Mononuclear cell (primary cell): Measurements from ENCODE around the gene TRAPPC3L. TPM values are rescaled to one million over a fixed set of nuclear protein-coding genes. Genes with fewer than 3 reads are reported as not detected.

Experiments
- H3K27me3 ChIP-seq: 2 replicates; pipeline ENCODE4 v1.6.0; 2011; ENCODE audit warnings: low read length, control low read depth; ENCODE audit not compliant: insufficient read depth
- H3K4me1 ChIP-seq: 2 replicates; pipeline ENCODE4 v1.5.1; 2011; ENCODE audit warnings: mild to moderate bottlenecking, low read length, control low read depth; ENCODE audit not compliant: insufficient read depth
- H3K4me3 ChIP-seq: 2 replicates; pipeline ENCODE4 v1.5.1; 2011; ENCODE audit warnings: mild to moderate bottlenecking, low read length, moderate library complexity
- H3K9me3 ChIP-seq: 2 replicates; pipeline ENCODE4 v1.5.1; 2011; ENCODE audit warnings: low read depth, mild to moderate bottlenecking, control low read depth, low read length
- total RNA-seq: library from RNA; depleted of rRNA; stranded (reverse); fragments of >200 nt; gene quantifications from one replicate; pipeline ENCODE4 v1.2.3, GENCODE V29; 2012

Gene TRAPPC3L
- total RNA-seq, 1 donor = 2.1 TPM

DNA sequence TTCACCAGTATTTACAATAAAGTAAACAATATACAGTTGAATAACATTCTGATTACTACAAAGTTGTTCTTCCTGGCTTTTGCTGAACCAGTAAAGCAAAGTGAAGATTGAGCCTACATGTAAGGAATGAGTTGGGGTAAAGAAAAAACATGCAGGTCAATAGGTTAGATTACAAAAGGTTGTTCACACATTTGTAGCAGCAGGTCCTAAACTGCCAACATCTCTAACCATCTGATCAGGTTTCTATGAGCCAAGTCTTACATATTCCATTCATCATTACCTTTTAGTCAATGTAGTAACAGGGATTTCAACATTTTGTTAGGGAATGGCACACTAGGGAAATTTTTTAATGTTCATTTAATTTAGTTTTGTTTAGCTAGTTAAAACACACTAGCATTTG is 93.6 kb downstream of the TRAPPC3L start:
- no peaks in the 10 kb centered on the region for H3K9me3 ChIP-seq
- H3K4me1 ChIP-seq = peaks cover 37% of the 10 kb centered on the region
- no peaks in the 10 kb centered on the region for H3K27me3 ChIP-seq

DNA sequence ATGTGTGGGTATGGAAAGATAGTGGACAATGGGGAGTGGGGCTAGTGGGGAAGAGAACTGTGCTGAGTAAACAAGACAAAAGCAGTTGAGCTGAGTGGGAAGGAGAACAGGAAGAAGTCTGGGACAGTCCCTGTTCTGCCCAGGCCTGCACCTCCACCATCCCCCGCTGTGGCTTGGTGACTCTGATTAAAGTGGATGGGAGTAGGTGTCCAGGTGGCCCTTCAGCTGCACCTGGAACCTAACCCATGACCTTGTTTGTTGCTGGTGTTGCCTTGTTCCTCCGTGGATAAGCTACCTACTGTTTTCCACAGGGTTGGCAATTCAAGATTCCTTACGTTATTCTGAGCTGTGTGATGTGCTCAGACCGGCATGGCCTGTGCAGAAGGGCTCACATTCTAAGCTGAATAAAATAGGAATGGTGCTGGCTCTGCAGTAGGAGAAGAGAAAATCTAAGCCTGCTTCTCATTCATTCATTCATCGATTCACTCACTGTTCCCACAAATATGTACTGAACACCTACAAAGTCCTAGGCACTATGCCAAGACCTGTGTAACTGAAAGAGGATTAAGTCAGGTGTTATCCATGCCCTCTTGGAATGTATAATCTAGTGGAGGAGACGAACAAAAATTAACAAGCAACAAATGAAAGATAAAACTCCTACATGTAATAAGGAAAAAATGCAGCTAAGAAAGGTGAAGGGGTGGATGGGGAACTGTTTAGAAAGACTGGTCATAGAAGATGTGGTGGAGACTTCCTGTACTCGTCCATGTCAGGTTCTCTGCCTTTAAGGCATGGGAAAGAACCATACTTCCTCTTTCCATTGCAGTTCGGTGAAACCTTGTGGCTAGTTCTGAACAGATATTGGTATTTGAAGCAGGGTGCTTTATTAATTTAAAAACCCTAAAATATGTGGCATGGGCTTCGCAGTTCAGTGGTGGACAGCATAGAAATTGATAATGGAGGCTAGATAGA is 94.4 kb downstream of the TRAPPC3L start:
- Histone ChIP-seq H3K9me3 (no peaks in the 10 kb centered on the region), H3K4me1 (peaks cover 44% of the 10 kb centered on the region), H3K4me3 (no peak overlapping the region), H3K27me3 (no peaks in the 10 kb centered on the region)

More for the DNA sequence above, 93.6 kb downstream of the TRAPPC3L start:
- H3K4me3 ChIP-seq = no peak overlapping the region

DNA sequence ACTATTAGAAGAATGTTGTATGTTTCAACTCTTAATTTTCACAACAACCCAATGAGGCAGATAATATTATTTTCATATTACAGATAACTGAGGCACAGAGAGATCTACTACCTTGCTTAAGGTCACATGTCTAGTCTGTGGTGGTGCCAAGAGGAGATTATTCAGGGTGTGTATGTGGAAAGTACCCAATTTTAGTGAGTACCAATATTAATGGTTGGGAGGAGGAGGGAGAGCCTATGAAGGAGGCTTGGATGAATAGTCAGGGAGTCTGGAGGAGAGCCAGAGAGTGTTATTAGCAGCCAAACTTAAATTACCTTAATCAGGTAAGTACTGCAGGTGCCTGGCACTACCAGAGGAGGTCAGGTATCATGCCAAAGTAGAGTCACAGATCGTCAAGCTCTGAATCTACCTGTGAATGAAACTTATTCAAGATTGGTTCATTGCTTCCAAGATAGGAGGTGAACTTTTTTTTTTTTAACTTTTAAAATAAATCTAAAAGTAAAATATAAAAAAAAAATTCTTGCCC is 95.2 kb downstream of the TRAPPC3L start:
- no peaks in the 10 kb centered on the region for H3K9me3 ChIP-seq
- H3K27me3 ChIP-seq = no peaks in the 10 kb centered on the region
- H3K4me1 ChIP-seq = peaks cover 50% of the 10 kb centered on the region
- H3K4me3 ChIP-seq = no peak overlapping the region

DNA sequence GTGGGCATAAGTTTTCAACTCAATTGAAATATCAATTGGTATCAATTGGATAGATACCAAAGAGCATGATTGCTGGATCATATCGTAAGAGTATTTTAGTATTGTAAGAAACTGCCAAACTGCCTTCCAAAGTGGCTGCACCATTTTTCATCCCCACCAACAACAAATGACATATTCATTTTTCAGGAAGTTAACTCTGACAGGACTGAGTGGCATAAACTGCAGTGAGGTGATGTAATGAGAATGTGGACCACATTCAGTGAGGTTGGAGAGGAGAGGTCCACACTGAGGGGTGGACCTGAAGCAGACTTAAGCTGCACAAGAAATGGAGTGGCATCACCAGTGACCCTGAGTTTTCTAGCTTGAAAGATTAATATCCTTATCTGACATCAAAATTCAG is 95.9 kb downstream of the TRAPPC3L start:
- Histone ChIP-seq H3K4me3 (no peak overlapping the region), H3K9me3 (no peaks in the 10 kb centered on the region), H3K27me3 (no peaks in the 10 kb centered on the region), H3K4me1 (peaks cover 57% of the 10 kb centered on the region)

DNA sequence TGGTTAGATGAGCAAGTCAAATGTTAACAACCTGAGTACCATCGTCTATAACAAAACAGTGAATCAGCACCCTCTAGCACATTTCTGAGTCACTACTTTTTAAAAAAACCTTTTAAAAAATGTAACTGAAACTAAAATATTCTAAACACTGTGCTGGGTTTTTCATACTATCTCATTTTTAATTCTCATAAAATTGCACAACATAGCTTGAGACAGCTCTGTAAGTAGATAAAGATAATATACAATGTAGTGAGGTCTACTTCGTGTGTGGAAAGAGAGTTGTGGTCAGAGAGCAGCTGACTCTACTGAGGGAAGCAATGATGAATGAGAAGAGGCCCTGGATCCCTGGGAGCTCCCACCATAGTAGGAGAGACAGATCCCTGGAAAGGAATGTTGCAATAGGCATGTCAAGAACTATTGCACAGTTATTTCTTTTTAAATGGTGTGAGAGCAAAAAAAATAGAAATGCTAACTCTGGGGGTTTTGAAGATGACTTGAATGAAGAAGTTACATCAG is 97.9 kb downstream of the TRAPPC3L start:
- Histone ChIP-seq H3K4me3 (no peak overlapping the region), H3K4me1 (peaks cover 59% of the 10 kb centered on the region), H3K9me3 (no peaks in the 10 kb centered on the region)

DNA sequence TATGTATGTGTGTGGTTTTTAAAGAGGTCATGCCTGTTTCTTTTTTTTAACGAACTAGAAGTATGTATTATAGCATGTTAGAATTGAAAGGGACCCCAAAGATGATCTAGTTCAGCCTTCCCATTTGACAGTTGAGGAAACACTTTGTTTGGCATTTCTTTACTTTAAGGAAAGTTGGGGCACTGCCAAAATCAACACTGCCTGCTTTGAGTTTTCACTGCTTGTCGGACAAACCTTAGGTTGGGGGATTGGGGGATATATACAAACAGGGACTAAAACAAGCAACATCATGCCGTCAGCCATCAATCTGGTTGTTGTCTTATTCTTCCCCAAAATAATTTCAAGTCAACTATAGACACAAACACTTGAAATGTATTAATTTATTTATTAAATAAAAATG is 98.4 kb downstream of the TRAPPC3L start:
- H3K4me1 ChIP-seq = peaks cover 58% of the 10 kb centered on the region
- H3K27me3 ChIP-seq = no peaks in the 10 kb centered on the region
- no peaks in the 10 kb centered on the region for H3K9me3 ChIP-seq
- no peak overlapping the region for H3K4me3 ChIP-seq

More for the DNA sequence above, 97.9 kb downstream of the TRAPPC3L start:
- H3K27me3 ChIP-seq = no peaks in the 10 kb centered on the region

DNA sequence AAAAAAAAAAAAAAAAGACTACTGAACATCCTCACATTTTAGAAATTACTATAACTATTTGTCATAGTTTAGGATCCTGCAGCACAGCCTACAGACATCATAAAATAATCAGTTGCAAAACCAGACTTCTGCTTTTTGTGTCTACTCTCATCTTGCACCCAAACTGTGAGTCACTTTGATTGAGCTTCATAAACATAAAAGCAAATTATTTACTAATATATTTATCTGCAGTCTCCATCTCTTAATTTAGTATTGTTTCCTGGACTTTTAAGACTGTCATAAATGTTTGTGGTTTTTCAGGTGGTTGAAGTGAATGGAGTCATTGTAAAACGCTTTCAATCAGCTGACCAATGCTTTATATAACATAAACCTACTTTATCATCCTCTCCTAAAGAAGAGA is 99.1 kb downstream of the TRAPPC3L start:
- no peak overlapping the region for H3K4me3 ChIP-seq
- no peaks in the 10 kb centered on the region for H3K27me3 ChIP-seq
- H3K9me3 ChIP-seq = no peaks in the 10 kb centered on the region
- peaks cover 53% of the 10 kb centered on the region for H3K4me1 ChIP-seq

DNA sequence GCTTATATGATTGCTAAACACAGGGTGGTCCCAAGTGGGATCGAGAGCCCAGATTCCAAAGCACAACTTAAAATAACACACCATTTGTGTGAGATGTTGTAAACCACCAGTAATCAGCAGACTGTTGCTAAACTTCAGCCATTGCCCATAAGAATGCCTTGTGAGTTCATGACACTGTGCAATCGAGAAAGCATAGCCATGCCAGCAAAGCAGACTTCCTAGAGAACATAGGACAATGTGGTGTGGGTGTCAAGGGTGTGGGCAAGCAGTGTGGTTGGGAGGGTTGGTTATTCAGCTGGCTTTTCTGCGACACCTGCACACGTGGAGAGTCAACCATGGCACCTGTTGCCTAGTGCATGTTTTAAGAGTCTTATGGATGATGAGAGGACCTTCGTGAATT is 100.4 kb downstream of the TRAPPC3L start:
- H3K9me3 ChIP-seq = no peaks in the 10 kb centered on the region
- no peaks in the 10 kb centered on the region for H3K27me3 ChIP-seq
- H3K4me3 ChIP-seq = no peak overlapping the region
- H3K4me1 ChIP-seq = peaks cover 40% of the 10 kb centered on the region

Other genes starting within 250 kb of the TRAPPC3L start
- 98.8 TPM for gene DSE, start 174.7 kb downstream of the TRAPPC3L start, total RNA-seq
- 19.7 TPM for gene CALHM6, start 84.3 kb downstream of the TRAPPC3L start, total RNA-seq
- 0.42 TPM for gene CALHM5, start 34.0 kb downstream of the TRAPPC3L start, total RNA-seq
- 0.21 TPM for gene CALHM4, start 8.1 kb upstream of the TRAPPC3L start, total RNA-seq
- 61.0 TPM for gene RWDD1, start 25.8 kb upstream of the TRAPPC3L start, total RNA-seq
- 1.3 TPM for gene RSPH4A, start 70.8 kb upstream of the TRAPPC3L start, total RNA-seq
- 21.1 TPM for gene ZUP1, start 123.1 kb upstream of the TRAPPC3L start, total RNA-seq
- 53.0 TPM for gene KPNA5, start 135.5 kb upstream of the TRAPPC3L start, total RNA-seq
- gene FAM162B, start 220.0 kb upstream of the TRAPPC3L start, total RNA-seq = not detected